ENCODE measurements around the gene POLD1. TPM values are rescaled to one million over a fixed set of nuclear protein-coding genes. Genes with fewer than 3 reads are reported as not detected.

The POLD1 gene
- total RNA-seq, 1 donor from 2014 or later, result 171 TPM

- Mint-ChIP-seq H3K27ac (no peak overlapping the region), H3K4me1 (ENCODE audit: low read depth) (no peaks in the 10 kb centered on the region), H3K4me3 (no peak overlapping the region), H3K27me3 (ENCODE audit: insufficient read depth) (peaks cover 3% of the 10 kb centered on the region), H3K36me3 (ENCODE audit: low read depth) (no peaks in the 10 kb centered on the region), H3K9me3 (no peaks in the 10 kb centered on the region)
- intact Hi-C loops (cut with micrococcal nuclease), result no loop called here
- no peak for DNase-seq (ENCODE audit: low spot score)
These were observed 65.2 kb downstream of the POLD1 start for GRCh38 chr19:50449236-50449899.

GRCh38 chr19:50450369-50451222 lies 66.4 kb downstream of the POLD1 start:
- H3K4me3 Mint-ChIP-seq, result no peak overlapping the region
- H3K27ac Mint-ChIP-seq, result no peak overlapping the region
- no peaks in the 10 kb centered on the region for H3K36me3 Mint-ChIP-seq (ENCODE audit: low read depth)
- intact Hi-C loops (cut with micrococcal nuclease), result no loop called here
- peaks cover 3% of the 10 kb centered on the region for H3K27me3 Mint-ChIP-seq (ENCODE audit: insufficient read depth)
- H3K9me3 Mint-ChIP-seq, result no peaks in the 10 kb centered on the region
- no peak for DNase-seq (ENCODE audit: low spot score)
- H3K4me1 Mint-ChIP-seq (ENCODE audit: low read depth), result no peaks in the 10 kb centered on the region

- Mint-ChIP-seq H3K27ac (no peak overlapping the region), H3K9me3 (no peaks in the 10 kb centered on the region), H3K4me3 (no peak overlapping the region), H3K36me3 (ENCODE audit: low read depth) (no peaks in the 10 kb centered on the region), H3K27me3 (ENCODE audit: insufficient read depth) (peaks cover 3% of the 10 kb centered on the region), H3K4me1 (ENCODE audit: low read depth) (no peaks in the 10 kb centered on the region)
- no peak for DNase-seq (ENCODE audit: low spot score)
- intact Hi-C loops (cut with micrococcal nuclease), result no loop called here
These were observed 67.0 kb downstream of the POLD1 start for GRCh38 chr19:50451223-50451534.

- Mint-ChIP-seq H3K9me3 (no peaks in the 10 kb centered on the region), H3K27ac (no peak overlapping the region), H3K4me1 (ENCODE audit: low read depth) (no peaks in the 10 kb centered on the region), H3K36me3 (ENCODE audit: low read depth) (no peaks in the 10 kb centered on the region), H3K4me3 (no peak overlapping the region), H3K27me3 (ENCODE audit: insufficient read depth) (peaks cover 3% of the 10 kb centered on the region)
- DNase-seq (ENCODE audit: low spot score), result no peak
- intact Hi-C loops (cut with micrococcal nuclease), result no loop called here
These were observed 69.1 kb downstream of the POLD1 start for GRCh38 chr19:50453243-50453642.

- no peak overlapping the region for H3K4me3 Mint-ChIP-seq
- DNase-seq (ENCODE audit: low spot score), result no peak
- H3K9me3 Mint-ChIP-seq, result no peaks in the 10 kb centered on the region
- no peak overlapping the region for H3K27ac Mint-ChIP-seq
- H3K4me1 Mint-ChIP-seq (ENCODE audit: low read depth), result peaks cover under 1% of the 10 kb centered on the region
- H3K27me3 Mint-ChIP-seq (ENCODE audit: insufficient read depth), result peaks cover 2% of the 10 kb centered on the region
- intact Hi-C loops (cut with micrococcal nuclease), result no loop called here
- H3K36me3 Mint-ChIP-seq (ENCODE audit: low read depth), result no peaks in the 10 kb centered on the region
These were observed 71.8 kb downstream of the POLD1 start for GRCh38 chr19:50455992-50456391.

GRCh38 chr19:50457300-50457699 lies 73.2 kb downstream of the POLD1 start:
- no peak overlapping the region for H3K4me3 Mint-ChIP-seq
- H3K36me3 Mint-ChIP-seq (ENCODE audit: low read depth), result no peaks in the 10 kb centered on the region
- intact Hi-C loops (cut with micrococcal nuclease), result no loop called here
- no peaks in the 10 kb centered on the region for H3K27me3 Mint-ChIP-seq (ENCODE audit: insufficient read depth)
- peaks cover 8% of the 10 kb centered on the region for H3K4me1 Mint-ChIP-seq (ENCODE audit: low read depth)
- DNase-seq (ENCODE audit: low spot score), result no peak
- H3K9me3 Mint-ChIP-seq, result no peaks in the 10 kb centered on the region
- no peak overlapping the region for H3K27ac Mint-ChIP-seq

- no peak for DNase-seq (ENCODE audit: low spot score)
- Mint-ChIP-seq H3K4me1 (ENCODE audit: low read depth) (peaks cover 8% of the 10 kb centered on the region), H3K4me3 (no peak overlapping the region), H3K27ac (no peak overlapping the region), H3K27me3 (ENCODE audit: insufficient read depth) (no peaks in the 10 kb centered on the region), H3K36me3 (ENCODE audit: low read depth) (no peaks in the 10 kb centered on the region), H3K9me3 (no peaks in the 10 kb centered on the region)
- intact Hi-C loops (cut with micrococcal nuclease), result no loop called here
These were observed 74.4 kb downstream of the POLD1 start for GRCh38 chr19:50458396-50459066.

- intact Hi-C loops (cut with micrococcal nuclease), result no loop called here
- Mint-ChIP-seq H3K27ac (no peak overlapping the region), H3K9me3 (no peaks in the 10 kb centered on the region), H3K27me3 (ENCODE audit: insufficient read depth) (no peaks in the 10 kb centered on the region), H3K4me3 (no peak overlapping the region), H3K4me1 (ENCODE audit: low read depth) (peaks cover 8% of the 10 kb centered on the region), H3K36me3 (ENCODE audit: low read depth) (no peaks in the 10 kb centered on the region)
- DNase-seq (ENCODE audit: low spot score), result no peak
These were observed 74.9 kb downstream of the POLD1 start for GRCh38 chr19:50459067-50459456.

GRCh38 chr19:50459638-50460037 lies 75.5 kb downstream of the POLD1 start:
- intact Hi-C loops (cut with micrococcal nuclease), result loop anchor here (2.0 to 5.0 kb wide), 2 partner anchors 29 to 207 kb away; no protein-coding TSS in a partner anchor
- H3K4me3 Mint-ChIP-seq, result no peak overlapping the region
- no peak overlapping the region for H3K27ac Mint-ChIP-seq

GRCh38 chr19:50460161-50460765 lies 76.1 kb downstream of the POLD1 start:
- H3K27ac Mint-ChIP-seq, result no peak overlapping the region
- no peak overlapping the region for H3K4me3 Mint-ChIP-seq
- DNase-seq (ENCODE audit: low spot score), result no peak
- peaks cover 8% of the 10 kb centered on the region for H3K4me1 Mint-ChIP-seq (ENCODE audit: low read depth)
- no peaks in the 10 kb centered on the region for H3K36me3 Mint-ChIP-seq (ENCODE audit: low read depth)
- intact Hi-C loops (cut with micrococcal nuclease), result loop anchor here (2.0 to 5.0 kb wide), 2 partner anchors 29 to 208 kb away; no protein-coding TSS in a partner anchor
- no peaks in the 10 kb centered on the region for H3K9me3 Mint-ChIP-seq
- no peaks in the 10 kb centered on the region for H3K27me3 Mint-ChIP-seq (ENCODE audit: insufficient read depth)

More at GRCh38 chr19:50459638-50460037, 75.5 kb downstream of the POLD1 start:
- DNase-seq (ENCODE audit: low spot score), result no peak
- Mint-ChIP-seq H3K36me3 (ENCODE audit: low read depth) (no peaks in the 10 kb centered on the region), H3K9me3 (no peaks in the 10 kb centered on the region), H3K27me3 (ENCODE audit: insufficient read depth) (no peaks in the 10 kb centered on the region), H3K4me1 (ENCODE audit: low read depth) (peaks cover 8% of the 10 kb centered on the region)

- no peaks in the 10 kb centered on the region for H3K36me3 Mint-ChIP-seq (ENCODE audit: low read depth)
- H3K4me3 Mint-ChIP-seq, result no peak overlapping the region
- H3K9me3 Mint-ChIP-seq, result no peaks in the 10 kb centered on the region
- H3K27ac Mint-ChIP-seq, result no peak overlapping the region
- peaks cover 8% of the 10 kb centered on the region for H3K4me1 Mint-ChIP-seq (ENCODE audit: low read depth)
- H3K27me3 Mint-ChIP-seq (ENCODE audit: insufficient read depth), result no peaks in the 10 kb centered on the region
- intact Hi-C loops (cut with micrococcal nuclease), result loop anchor here (1.0 to 5.0 kb wide), 4 partner anchors 30 to 209 kb away; no protein-coding TSS in a partner anchor
- peak; percentile 56 for DNase-seq (ENCODE audit: low spot score)
These were observed 77.1 kb downstream of the POLD1 start for GRCh38 chr19:50461066-50461875.

- H3K27me3 Mint-ChIP-seq (ENCODE audit: insufficient read depth), result no peaks in the 10 kb centered on the region
- intact Hi-C loops (cut with micrococcal nuclease), result loop anchor here (5.0 kb wide), 1 partner anchor 211 kb away; no protein-coding TSS in a partner anchor
- no peaks in the 10 kb centered on the region for H3K9me3 Mint-ChIP-seq
These were observed 78.8 kb downstream of the POLD1 start for GRCh38 chr19:50462970-50463369.

More at GRCh38 chr19:50462970-50463369, 78.8 kb downstream of the POLD1 start:
- peaks cover 8% of the 10 kb centered on the region for H3K4me1 Mint-ChIP-seq (ENCODE audit: low read depth)
- DNase-seq (ENCODE audit: low spot score), result no peak
- no peak overlapping the region for H3K4me3 Mint-ChIP-seq
- H3K36me3 Mint-ChIP-seq (ENCODE audit: low read depth), result no peaks in the 10 kb centered on the region
- H3K27ac Mint-ChIP-seq, result no peak overlapping the region

Data from activated T-helper 1 cell treated with anti-CD3 and anti-CD28 coated beads, Interleukin-12 subunit alpha, Interleukin-12 subunit beta, Interleukin-2, Interleukin-4 antibody, amounts not matched to agents 30 ng/mL and 10 ng/mL and 1 ng/mL, durations not matched to agents 14 hours and 24 hours and 36 hours (primary cell).